PFSK-1 (cell line): ENCODE data around the gene MAP4K5.

Experiments used
- FOXP2 ChIP-seq: optimal IDR thresholded peaks from 2 replicates; pipeline ENCODE3; 2011; ENCODE audit warnings: borderline replicate concordance, control low read depth, inconsistent platforms; ENCODE audit not compliant: insufficient read depth; ENCODE audit errors: extremely low read length, extremely low read depth
- POLR2AphosphoS5 ChIP-seq: IDR thresholded peaks from 2 replicates; pipeline ENCODE4 v1.6.1; 2012; ENCODE audit warnings: low read depth, mild to moderate bottlenecking, control low read depth, low read length, moderate library complexity
- SIN3A ChIP-seq: IDR thresholded peaks from 2 replicates; pipeline ENCODE4 v1.6.1; 2012; ENCODE audit warnings: mild to moderate bottlenecking, low read length, moderate library complexity, borderline replicate concordance; ENCODE audit not compliant: insufficient read depth
- TAF1 ChIP-seq: IDR thresholded peaks from 2 replicates; pipeline ENCODE4 v1.6.1; 2012; ENCODE audit warnings: low read length, control low read depth, borderline replicate concordance; ENCODE audit not compliant: insufficient read depth
- TF ChIP-seq, protein P1 (sequence below), 2 experiments: IDR thresholded peaks; 2 replicates each; pipeline versions ENCODE4 v1.6.1 to v1.8.0; 2011 to 2012; ENCODE audit warnings: low read depth in 2 of 2, low read length in 2 of 2, control low read depth in 1 of 2, inconsistent platforms in 1 of 2, mild to moderate bottlenecking in 1 of 2, moderate library complexity in 1 of 2; ENCODE audit not compliant: insufficient read depth in 1 of 2

Gene MAP4K5

GRCh38 chr14:50489851-50490250 is 42.5 kb downstream of the MAP4K5 start:
- TF ChIP-seq, protein P1, sequence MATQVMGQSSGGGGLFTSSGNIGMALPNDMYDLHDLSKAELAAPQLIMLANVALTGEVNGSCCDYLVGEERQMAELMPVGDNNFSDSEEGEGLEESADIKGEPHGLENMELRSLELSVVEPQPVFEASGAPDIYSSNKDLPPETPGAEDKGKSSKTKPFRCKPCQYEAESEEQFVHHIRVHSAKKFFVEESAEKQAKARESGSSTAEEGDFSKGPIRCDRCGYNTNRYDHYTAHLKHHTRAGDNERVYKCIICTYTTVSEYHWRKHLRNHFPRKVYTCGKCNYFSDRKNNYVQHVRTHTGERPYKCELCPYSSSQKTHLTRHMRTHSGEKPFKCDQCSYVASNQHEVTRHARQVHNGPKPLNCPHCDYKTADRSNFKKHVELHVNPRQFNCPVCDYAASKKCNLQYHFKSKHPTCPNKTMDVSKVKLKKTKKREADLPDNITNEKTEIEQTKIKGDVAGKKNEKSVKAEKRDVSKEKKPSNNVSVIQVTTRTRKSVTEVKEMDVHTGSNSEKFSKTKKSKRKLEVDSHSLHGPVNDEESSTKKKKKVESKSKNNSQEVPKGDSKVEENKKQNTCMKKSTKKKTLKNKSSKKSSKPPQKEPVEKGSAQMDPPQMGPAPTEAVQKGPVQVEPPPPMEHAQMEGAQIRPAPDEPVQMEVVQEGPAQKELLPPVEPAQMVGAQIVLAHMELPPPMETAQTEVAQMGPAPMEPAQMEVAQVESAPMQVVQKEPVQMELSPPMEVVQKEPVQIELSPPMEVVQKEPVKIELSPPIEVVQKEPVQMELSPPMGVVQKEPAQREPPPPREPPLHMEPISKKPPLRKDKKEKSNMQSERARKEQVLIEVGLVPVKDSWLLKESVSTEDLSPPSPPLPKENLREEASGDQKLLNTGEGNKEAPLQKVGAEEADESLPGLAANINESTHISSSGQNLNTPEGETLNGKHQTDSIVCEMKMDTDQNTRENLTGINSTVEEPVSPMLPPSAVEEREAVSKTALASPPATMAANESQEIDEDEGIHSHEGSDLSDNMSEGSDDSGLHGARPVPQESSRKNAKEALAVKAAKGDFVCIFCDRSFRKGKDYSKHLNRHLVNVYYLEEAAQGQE (IDR thresholded peaks at IDR 0.05; ENCODE audit: insufficient read depth in 1 of 2, low read depth in 2 of 2, low read length in 2 of 2) = no peak
- TF ChIP-seq SIN3A (no peak), FOXP2 (no peak), TAF1 (no peak), POLR2AphosphoS5 (no peak)

DNA sequence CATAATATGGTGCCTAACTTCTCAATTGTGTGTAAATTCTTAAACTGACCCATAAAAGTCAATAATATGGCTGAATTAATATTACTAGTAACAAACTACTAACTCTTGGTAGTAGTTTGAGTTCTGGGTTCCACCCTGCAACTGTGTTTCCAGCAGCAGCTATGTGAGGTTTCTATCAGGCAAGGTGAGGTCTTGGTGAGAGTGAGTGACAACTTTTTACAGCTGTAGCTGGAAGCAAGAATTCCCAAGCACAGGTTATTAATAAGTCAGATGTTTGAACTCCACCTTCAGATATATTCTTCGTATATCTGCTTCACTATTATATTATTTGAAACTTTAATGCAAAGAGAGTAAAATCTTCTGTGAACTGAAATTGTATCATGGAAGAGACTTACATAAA is 43.8 kb downstream of the MAP4K5 start:
- TF ChIP-seq SIN3A = no peak

DNA sequence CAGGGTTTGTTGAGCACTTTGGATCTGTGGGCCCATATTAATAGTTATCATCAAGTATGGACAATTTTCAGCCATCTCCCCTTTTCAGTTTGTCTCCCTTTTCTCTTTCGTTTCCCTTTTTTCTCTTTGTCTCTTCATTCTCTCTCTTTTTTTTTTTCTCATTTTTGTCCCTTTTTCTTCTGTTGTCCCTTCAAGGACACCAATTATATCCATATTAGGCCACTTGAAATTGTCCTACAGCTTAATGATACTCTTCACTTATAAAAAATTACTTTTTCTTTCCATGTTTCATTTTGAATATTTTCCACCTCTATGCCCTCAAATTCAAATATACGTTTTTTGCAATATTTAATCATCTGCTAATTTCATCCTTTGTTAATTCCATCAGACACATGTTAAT is 53.3 kb downstream of the MAP4K5 start:
- TF ChIP-seq SIN3A (no peak), TAF1 (no peak), POLR2AphosphoS5 (no peak), FOXP2 (no peak)
- TF ChIP-seq, protein P1 (IDR thresholded peaks at IDR 0.05; ENCODE audit: insufficient read depth in 1 of 2, low read depth in 2 of 2, low read length in 2 of 2) = no peak

GRCh38 chr14:50477760-50478159 is 54.6 kb downstream of the MAP4K5 start:
- TF ChIP-seq TAF1 (no peak), POLR2AphosphoS5 (no peak), FOXP2 (no peak), SIN3A (no peak)
- TF ChIP-seq, protein P1 (IDR thresholded peaks at IDR 0.05; ENCODE audit: insufficient read depth in 1 of 2, low read depth in 2 of 2, low read length in 2 of 2) = no peak

- TF ChIP-seq TAF1 (no peak), SIN3A (no peak), FOXP2 (no peak), POLR2AphosphoS5 (no peak)
- TF ChIP-seq, protein P1 (IDR thresholded peaks at IDR 0.05; ENCODE audit: insufficient read depth in 1 of 2, low read depth in 2 of 2, low read length in 2 of 2) = no peak
Measured at GRCh38 chr14:50476134-50476533, 56.2 kb downstream of the MAP4K5 start.
